ENCODE results near the gene CITED2.

Gene CITED2

DNA sequence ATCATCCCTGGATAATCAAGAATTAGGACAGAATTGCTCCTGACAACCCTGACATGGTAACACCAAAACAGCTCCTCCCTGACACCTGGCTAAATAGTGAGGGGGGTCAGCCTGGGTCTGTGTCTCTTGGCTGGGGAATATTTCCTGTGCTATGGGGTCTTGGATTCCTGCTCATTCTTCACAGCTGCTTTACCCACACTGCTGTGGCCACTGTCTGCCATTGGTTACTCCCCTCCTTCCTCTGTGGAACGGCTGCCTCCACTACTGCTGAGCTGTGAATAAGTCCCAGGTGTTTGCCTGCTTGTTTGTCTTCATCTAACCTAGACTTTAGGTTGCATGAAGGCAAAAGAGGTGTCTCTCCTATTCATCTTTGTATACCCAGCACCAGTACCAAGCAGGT, 48.8 kb downstream of the CITED2 start:
- no peak for DNase-seq

GRCh38 chr6:139325125-139325524, 49.3 kb downstream of the CITED2 start:
- DNase-seq, result no peak

- no peak for DNase-seq
Measured at GRCh38 chr6:139324301-139324555, 50.2 kb downstream of the CITED2 start.

GRCh38 chr6:139323511-139324300, 50.7 kb downstream of the CITED2 start:
- DNase-seq, result peak; percentile 77
